NCI-H510A treated with DMSO at 0.1 percent for 48 hours (cell line): Measurements from ENCODE around the gene PRDM15.

Experiments
- DNase-seq: peaks from one replicate; lab custom pipeline; 2025; lab: John Stamatoyannopoulos, UW

PRDM15 gene

GRCh38 chr21:41763398-41763931 is 115.7 kb downstream of the PRDM15 start:
- DNase-seq: peak; percentile 44

- DNase-seq: no peak
These were observed 116.4 kb downstream of the PRDM15 start for GRCh38 chr21:41762753-41763152.

GRCh38 chr21:41761934-41762635 is 117.1 kb downstream of the PRDM15 start:
- no peak for DNase-seq

- no peak for DNase-seq
These were observed 117.8 kb downstream of the PRDM15 start for GRCh38 chr21:41761211-41761933.

GRCh38 chr21:41760411-41760810 is 118.7 kb downstream of the PRDM15 start:
- no peak for DNase-seq

DNA sequence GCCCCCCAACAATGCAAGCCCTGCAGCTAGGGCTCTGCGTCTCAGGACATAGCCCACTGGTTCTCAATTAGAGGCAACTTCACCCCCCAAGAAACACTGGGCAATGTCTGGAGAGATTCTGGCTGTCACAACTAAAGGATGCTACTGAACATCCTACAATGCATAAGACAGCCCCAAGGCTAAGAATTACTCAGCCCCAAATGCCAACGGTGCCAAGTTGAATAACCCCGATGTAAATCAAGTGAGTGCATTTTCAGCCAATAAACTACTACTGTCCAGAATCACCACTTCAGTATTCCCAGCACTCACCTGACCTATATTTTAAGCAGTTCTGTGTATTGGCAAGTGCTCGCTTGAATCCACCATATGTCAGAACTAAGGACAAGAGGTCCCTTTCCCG is 119.2 kb downstream of the PRDM15 start:
- DNase-seq: no peak

DNA sequence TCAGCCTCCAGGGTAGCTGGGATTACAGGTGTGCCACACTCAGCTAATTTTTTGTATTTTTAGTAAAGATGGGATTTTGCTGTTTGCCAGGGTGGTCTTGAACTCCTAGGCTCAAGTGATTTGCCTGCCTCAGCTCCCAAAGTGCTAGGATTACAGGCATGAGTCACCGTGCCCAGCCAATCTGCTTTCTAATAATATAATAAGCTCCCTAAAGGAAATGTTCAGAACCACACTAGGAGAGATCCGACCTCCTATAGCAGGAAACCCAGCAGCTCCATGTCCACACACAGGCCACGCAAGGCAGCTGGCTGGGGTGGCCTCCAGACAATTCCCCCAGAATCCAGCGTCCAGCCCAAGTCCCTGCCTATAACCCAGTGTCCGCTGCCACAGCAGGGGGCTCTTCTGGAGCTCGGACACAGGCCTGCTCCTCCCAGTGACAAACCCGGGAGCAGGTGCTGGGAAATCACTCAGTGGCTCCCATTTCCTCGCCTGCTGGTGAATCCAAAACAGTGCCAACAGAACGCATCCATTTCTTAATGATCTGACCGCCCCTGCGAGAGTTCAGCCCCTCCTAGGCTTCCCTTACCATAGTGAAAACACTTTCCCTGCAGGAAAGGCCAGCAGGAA is 119.8 kb downstream of the PRDM15 start:
- no peak for DNase-seq

GRCh38 chr21:41758550-41758949 is 120.6 kb downstream of the PRDM15 start:
- no peak for DNase-seq

DNA sequence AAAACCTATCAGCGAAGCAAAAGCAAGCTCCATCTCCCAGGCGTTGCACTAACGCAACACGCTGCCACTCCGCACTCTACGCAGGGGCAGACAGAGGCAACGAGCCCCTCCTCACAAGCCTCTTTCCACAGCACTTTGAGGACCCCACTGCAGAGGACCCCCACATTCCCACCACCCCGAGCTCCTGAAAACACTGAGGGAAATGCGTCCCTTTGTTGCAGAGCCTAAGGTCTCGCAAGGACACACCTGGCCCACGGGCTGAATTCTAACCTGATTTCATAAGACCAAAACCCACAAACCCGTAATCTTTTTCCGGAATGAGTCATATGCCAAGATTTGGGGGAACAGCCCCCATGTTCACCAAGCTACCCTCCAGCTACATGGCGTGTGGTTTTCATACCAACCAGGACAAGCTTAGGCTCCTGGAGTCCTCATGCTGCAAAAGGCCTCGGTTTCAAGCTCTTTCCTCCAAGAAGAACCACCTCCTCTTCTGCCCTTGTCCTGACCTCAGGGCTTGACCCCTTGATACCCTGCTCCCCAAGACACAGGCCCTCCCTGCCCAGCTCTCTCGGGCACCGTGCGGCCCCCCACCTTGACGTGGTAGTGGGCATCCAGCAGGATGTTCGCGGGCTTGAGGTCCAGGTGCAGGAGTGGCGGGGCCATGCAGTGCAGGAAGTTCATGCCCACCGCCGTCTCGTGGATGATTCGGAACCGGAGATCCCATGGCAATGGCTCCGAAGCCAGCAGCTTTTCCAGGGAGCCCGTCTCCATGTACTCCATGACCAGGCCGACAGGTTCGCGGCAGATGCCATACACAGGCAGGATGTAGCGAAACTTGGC is 123.0 kb downstream of the PRDM15 start:
- DNase-seq: no peak

GRCh38 chr21:41755258-41755933 is 123.7 kb downstream of the PRDM15 start:
- DNase-seq: no peak

- DNase-seq: no peak
These were observed 124.7 kb downstream of the PRDM15 start for GRCh38 chr21:41754479-41754891.

GRCh38 chr21:41753006-41753898 is 125.9 kb downstream of the PRDM15 start:
- no peak for DNase-seq

- DNase-seq: peak; percentile 47
These were observed 126.9 kb downstream of the PRDM15 start for GRCh38 chr21:41752231-41752681.

- peak; percentile 95 for DNase-seq
These were observed 127.5 kb downstream of the PRDM15 start for GRCh38 chr21:41751611-41752011.

GRCh38 chr21:41750532-41751151 is 128.5 kb downstream of the PRDM15 start:
- DNase-seq: no peak

- DNase-seq: no peak
These were observed 129.1 kb downstream of the PRDM15 start for GRCh38 chr21:41750051-41750450.

- no peak for DNase-seq
These were observed 129.9 kb downstream of the PRDM15 start for GRCh38 chr21:41749286-41749685.
